HG03196 (cell line): ENCODE results near the gene ZNF600.
"Not testable (repeated sequence)": the region's sequence is repeated elsewhere in the genome, so short reads cannot be mapped to it uniquely, and the experiment has no call there.

Experiments
- ATAC-seq: cut with Tn5 transposase; IDR thresholded peaks from one replicate; pipeline ENCODE4 v1.9.1; 2021; ENCODE audit not compliant: unreplicated experiment

The ZNF600 gene

DNA sequence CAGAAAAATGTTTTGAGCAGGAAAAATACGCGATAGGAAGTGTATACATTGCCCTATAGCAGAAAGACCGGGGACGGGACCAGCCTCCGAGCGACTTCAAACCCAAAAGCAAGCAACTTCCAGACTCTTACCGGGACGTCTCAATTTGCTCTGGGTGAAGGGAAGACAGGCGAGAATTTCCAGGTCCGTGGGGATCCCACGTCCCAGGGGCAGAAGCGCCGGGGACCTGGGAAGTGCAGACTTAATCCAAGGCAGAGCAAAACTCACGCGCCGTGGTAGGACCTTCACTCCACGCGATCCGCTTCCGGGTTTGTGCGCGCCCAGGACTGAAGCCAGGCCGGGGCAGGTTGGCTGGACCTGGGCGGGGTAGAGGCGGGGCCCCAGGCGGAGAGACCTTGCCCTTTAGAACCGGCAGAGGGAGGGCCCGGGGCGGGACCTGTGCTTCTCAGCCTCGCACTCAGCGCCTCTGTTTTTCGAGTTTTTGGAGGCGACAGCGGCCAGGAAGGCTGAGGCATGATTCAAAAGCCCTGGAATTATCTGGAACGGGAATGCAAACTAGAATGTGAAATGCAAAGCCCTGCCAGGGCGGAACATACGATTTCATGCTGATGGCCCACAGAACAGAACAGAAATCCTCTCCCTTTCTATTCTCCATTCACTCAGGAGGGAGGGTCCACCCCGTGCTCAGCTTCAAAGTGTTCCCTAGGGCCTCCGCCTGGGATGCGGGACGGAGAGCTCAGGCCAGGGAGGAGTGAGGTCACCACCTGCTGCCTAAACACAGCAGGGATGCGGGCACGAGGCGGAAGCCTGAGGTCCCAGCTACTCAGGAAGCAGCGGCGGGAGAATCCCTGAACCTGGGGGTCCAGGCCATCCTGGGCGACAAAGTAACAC, at the start of gene ZNF600:
ZNF600 (minus strand) TSS at position 328 of the 891 bp plus-strand sequence. CDS start 7,903 bp downstream, outside the sequence.
- ATAC-seq: peak; percentile 98

DNA sequence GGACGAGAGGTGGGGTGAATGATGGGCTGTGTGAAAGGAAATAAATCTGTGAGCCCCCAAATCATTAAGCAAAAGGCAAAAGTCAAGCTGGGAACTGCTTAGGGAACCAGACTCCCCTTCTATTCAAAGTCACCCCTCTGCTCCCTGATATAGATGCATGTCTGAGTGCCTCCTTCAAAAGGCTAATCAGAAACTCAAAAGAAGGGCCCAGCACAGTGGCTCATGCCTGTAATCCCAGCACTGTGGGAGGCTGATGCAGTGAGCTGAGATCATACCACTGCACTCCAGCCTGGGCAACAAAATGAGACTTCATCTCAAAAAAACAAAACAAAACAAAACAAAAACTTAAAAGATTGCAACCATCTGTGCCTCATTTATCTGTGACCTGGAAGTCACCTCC, 47.7 kb upstream of the ZNF600 start:
- not testable (repeated sequence) for ATAC-seq

DNA sequence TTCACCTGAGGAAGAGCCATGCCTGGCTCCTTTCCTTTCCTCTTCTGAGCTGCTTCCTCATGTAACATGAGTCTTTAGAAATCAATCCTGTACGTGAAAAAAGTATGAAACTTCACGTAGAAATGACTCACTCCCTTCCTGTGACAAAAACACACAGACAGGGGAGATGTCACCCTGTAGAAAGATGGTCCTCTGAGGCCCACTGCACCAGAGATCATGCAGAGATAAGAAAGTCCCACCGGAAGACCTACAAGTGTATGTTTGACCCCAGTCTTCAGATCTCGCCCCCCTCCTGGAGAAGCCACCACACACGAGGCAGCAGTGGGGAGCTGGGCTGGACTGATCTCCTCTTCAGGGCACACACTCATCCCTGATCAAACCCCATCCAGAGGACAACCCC, 47.0 kb upstream of the ZNF600 start:
- not testable (repeated sequence) for ATAC-seq

DNA sequence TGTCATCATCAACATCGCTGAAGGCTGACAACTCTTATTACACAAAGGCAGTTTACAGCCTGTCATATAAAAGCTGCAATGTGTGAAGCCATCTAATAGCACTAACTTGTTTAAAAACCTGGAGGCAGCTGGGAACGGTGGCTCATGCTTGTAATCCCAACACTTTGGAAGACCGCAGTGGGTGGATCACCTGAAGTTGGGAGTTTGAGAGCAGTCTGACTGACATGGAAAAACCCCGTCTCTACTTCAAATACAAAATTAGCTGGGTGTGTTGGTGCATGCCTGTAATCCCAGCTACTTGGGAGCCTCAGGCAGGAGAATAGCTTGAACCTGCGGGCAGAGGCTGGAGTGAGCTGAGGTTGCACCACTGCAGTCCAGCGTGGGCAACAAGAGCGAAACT, 43.3 kb upstream of the ZNF600 start:
- not testable (repeated sequence) for ATAC-seq

DNA sequence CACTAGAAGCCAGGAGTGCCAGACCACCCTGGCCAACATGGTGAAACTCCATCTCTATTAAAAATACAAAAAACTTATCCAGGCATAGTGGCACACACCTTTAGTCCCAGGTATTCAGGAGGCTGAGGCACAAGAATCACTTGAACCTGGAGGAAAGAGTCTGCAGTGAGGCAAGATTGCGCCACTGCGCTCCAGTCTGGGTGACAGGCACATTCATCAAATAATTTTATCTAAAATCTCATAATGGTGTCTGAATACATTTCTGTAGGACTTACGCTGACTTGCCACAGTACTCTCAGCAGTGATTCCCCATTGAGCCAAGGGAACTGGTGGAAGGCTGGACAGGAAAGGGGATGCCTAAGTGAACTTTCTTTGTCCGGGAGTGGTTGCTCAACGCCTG, 39.2 kb upstream of the ZNF600 start:
- no peak for ATAC-seq

DNA sequence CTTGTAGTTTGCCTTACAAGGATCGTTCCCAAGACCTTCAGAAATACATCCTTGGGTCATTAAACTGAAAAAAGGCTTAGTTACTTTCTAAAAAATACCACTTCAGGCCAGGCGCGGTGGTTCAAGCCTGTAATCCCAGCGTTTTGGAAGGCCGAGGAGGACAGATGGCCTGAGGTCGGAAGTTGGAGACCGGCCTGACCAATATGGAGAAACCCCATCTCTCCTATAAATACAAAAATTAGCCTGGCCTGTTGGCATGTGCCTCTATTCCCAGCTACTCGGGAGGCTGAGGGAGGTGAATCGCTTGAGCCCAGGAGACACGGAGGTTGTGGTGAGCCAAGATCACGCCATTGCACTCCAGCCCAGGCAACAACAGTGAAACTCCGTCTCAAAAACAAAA, 37.1 kb upstream of the ZNF600 start:
- ATAC-seq: no peak

DNA sequence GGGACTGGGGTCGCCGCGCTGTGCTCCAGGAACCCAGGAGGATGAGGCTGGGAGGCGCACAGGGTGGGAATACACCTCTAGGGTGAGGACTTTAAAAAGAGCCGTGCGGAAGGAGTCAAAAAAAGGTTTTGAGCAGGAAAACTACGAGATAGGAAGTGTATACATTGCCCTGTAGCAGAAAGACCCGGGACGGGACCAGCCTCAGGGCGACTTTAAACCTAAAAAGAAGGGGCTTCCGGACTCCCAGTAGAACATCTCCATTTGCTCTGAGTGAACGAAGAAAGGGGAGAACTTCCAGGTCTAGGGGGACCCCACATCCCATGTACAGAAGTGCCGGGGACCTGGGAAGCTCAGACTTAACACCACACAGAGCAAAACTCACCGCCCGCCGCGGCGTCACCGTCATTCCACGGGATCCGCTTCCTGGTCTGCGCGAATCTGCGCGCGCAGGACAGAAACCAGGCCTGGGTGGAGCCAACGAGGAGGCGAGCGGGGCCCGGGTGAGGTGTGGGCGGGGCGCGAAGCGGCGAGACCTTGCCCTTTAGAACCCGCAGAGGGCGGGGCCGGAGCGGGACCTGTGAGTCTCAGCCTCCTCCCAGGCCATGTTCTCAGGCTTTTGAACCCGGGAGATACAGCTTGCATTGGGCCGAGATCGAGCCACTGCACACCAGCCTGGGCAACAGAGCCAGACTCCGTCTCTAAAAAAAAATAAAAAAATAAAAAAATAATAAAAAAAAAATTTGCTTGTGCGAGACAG, 34.8 kb upstream of the ZNF600 start, which contains the start of gene ZNF28:
ZNF28 (minus strand) TSS at position 430 of the 757 bp plus-strand sequence. CDS start 3,675 bp downstream, outside the sequence.
- peak; percentile 95 for ATAC-seq

DNA sequence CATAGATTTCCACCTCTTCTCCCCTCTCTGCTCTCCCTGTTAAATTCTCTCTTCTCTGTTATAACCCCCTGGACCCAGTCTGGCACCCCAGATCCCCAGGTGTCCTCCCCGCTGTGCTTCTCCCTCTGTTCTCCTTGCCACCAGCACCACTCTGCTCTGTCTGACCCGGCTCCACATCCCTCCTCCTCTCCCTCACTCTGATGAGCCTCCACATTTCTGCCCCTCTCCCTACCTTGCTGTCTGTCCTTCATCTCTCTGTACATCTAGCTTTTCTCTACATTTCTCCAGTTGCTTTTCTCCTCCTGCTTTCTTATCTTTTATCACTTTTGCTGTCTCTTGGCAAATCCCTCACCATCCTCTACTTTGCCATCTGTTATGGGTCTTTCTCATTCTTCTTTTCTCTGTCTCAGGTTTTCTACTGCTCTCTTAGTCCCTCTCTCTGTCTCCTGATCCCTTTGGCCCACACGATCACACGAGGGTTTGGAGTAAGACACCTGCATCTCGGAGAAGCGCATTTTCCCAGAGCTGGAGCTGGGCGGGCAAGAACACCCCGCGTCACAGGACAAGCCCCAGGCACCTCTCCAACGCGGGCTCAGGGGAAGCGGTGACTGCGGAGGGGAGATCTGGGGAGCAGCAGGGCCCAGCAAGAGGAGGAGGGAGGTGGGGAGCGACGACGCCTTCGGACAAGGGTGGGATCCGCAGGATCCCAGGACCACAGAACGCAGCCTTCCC, 34.0 kb upstream of the ZNF600 start:
- ATAC-seq: peak; percentile 22

DNA sequence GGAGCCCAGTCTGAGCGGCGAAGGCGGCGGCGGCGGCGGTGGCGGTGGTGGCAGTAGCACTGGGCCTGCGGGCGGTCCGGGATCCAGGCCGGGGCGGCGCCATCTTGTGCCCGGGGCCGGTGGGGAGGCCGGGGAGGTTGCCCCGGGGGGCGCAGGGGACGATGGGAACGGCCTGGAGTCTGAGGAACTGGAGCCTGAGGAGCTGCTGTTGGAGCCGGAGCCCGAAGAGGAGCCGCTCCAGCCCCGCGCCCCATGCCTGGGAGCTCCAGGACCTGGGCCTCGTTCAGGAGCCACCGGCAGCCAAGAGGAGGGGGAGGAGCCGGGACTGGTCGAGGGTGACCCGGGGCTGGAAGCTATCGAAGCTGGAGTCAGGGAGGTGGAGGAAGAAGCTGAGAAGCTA, 23.2 kb upstream of the ZNF600 start:
- no peak for ATAC-seq

DNA sequence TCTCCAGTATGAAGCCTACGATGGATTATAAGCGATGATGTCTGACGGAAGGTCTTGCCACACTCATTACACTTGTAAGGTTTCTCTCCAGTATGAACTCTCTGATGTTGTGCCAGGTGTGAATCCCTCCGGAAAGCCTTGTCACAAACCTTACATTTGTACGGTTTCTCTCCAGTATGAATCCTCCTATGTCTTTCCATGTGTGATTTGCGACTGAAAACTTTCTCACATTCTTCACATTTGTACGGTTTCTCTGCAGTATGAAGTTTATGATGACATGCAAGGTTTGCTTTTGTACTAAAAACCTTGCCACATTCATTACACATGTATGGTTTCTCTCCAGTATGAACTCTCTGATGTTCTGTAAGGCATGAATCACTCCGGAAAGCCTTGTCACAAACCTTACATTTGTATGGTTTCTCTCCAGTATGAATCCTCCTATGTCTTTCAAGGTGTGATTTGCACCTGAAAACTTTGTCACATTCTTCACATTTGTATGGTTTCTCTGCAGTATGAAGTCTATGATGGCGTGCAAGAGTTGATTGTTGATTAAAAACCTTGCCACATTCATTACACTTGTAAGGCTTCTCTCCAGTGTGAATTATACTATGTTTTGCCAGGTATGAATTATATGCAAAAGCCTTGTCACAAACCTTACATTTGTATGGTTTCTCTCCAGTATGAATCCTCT, 13.5 kb upstream of the ZNF600 start:
- ATAC-seq: not testable (repeated sequence)

DNA sequence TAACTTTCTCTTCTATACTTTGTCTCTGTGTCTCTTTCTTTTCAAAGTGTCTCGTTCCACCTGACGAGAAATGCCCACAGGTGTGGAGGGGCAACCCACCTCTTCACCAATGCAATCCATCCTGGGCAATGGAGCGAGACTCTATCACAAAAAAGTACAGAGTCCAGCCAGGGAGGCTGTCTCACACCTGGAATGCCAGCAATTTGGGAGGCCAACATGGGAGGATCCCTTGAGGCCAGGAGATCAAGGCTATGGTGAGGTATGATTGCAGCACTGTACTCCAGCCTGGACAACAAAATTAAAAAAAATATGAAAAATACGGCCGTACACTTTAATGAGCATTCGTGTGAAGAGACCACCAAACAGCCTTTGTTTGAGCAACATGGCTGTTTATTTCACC, 2.8 kb upstream of the ZNF600 start:
- ATAC-seq: no peak

DNA sequence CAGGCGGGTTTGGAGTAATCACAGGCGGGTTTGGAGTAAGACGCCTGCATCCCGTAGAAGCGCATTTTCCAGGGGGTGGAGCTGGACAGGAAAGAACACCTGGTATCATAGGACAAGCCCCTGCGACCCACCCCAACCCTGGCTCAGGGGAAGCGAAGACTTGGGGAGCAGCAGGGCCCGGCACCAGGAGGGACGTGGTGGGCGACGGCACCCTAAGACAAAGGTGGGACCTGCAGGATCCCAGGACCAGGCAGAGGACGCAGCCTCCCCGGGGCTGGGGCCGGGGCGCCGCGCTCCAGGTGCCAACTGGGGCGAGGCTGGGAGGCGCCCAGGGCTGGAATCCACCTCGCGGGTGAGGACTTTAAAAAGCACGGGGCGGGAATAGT, 520 bp downstream of the ZNF600 start:
- peak; percentile 22 for ATAC-seq

DNA sequence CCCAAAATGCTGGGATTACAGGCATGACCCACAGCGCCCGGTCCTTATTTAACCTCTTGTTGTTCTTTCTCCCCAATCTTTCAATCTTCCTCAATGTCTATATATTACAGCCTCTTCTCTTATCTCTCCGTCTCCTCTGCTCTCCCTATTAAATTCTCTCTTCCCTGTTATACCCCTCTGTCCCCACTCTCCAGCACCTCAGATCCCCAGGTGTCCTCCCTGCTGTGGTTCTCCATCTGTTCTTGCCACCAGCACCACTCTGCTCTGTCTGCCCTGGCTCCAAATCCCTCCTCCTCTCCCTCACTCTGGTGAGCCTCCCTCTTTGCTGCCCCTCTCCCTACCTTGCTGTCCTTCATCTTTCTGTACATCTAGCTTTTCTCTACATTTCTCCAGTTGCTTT, 1.1 kb downstream of the ZNF600 start:
- ATAC-seq: no peak

DNA sequence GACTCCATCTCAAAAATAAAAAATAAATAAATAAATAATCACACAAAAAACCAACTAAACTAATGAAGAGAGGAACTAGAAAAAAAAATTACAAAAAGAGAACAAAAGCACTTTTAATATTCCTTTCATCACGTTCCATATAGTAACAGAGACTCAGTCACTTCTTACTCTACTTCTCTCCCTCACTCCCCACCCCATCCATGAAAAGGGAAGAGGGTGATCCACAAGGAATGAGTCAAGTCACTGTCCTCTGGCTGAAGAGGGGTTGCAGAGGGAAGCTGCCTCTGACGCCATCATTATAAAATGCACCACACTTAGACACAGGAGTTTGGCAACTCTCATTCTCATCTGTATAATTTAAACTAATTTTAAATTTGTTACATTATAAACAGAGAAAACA, 3.7 kb downstream of the ZNF600 start:
- ATAC-seq: not testable (repeated sequence)

DNA sequence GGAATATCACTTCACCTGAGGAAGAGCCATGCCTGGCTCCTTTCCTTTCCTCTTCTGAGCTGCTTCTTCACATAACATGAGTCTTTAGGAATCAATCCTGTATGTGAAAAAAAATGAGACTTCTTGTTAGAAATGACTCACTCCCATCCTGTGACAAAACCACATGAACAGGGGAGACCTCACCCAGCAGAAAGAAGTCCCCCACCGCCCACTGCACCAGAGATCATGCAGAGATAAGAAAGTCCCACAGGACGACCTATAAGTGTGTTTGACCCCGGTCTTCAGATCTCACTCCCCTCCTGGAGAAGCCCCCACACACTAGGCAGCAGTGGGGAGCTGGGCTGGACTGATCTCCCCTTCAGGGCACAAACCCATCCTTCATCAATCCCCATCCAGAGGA, 7.8 kb downstream of the ZNF600 start:
- no peak for ATAC-seq

DNA sequence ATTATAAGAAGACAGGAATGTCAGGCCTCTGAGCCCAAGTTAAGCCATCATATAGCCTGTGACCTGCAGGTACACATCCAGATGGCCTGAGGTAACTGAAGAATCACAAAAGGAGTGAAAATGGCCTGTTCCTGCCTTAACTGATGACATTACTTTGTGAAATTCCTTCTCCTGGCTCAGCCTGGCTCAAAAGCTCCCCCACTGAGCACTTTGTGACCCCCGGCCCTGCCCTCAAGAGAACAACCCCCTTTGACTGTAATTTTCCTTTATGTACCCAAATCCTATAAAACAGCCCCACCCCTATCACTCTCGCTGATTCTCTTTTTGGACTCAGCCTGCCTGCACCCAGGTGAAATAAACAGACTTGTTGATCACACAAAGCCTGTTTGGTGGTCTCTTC, 30.1 kb downstream of the ZNF600 start:
- not testable (repeated sequence) for ATAC-seq

DNA sequence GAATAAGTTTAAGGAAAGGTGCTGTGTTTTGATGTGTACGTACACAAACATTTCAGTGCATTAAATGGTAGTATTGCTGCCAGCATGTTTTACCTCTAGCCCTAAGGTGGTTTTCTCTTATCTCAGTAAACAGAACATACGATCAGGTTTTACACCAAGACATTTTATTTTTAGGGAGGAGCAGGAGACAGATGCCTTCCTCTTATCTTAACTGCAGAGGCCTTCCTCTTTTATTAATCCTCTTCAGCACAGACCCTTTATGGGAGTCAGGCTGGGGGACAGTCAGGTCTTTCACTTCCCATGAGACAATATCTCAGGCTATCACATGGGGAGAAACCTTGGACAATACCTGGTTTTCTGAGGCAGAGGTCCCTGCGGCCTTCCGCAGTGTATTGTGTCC, 36.8 kb downstream of the ZNF600 start:
- ATAC-seq: no peak

DNA sequence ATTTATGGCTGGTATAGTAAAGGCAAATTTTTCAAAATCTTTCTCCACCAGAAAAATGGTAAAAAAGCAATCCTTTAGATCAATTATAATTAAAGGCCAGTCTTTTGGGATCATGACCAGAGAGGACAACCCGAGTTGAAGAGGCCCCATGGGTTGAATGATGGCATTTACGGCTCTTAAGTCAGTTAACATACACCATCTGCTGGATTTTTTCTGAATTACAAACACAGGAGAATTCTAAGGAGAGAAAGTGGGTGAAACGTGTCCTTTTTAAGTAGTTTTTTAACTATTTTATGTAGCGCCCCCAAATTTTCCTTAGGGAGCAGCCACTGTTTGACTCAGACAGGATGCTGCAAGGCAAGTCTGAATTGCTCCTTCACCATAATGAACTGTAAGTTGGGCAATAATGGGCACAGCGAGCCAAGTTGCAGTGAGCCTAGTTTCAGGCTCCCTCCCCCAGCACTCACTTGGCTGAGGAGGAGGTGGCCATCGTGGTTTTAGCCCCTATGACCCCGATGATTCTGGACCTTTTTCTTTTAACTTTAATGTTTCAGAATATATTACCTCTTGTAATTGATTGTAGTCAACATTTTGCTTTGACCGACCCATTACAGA, 38.1 kb downstream of the ZNF600 start:
- no peak for ATAC-seq

DNA sequence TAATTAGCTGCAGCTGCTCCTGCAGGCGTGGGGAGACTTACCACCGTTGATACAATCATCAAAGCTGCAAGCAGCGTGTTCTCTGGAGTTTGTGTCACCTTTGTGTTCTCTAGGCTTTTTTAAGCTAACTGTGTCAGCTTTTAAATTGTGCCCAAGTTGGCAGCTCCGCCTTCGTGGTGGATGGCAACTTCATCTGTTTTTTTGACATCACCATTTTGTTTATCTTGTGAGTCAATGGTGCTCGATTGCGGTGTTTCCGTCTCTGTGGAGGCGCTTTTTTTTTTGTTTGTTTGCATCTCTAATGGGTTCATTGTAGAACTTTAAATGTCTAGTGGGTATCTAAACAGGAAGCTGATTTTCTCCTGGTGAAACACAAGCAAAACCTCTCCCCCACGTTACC, 40.7 kb downstream of the ZNF600 start:
- ATAC-seq: not testable (repeated sequence)

DNA sequence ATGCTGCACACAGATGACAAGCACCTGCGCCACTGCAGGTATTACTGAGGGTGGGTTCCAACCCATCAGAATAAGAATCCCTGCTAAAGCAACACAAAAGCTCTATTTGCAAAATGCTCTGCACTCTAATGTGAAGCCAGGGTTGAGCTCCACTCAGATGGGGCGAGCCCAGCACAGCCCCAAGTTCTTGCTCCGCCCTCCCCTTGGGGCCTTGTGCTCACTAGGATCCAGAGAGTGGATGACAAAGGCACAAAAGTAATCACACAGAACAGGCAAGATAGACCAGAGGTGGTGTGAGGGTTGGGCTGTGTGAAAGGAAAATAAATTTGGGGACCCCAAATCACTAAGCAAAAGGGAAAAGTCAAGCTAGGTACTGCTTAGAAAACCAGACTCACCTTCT, 43.5 kb downstream of the ZNF600 start:
- ATAC-seq: no peak
